GM19035 (cell line): Measurements from ENCODE around the gene TNFRSF18.

Source experiments
- ATAC-seq: cut with Tn5 transposase; IDR thresholded peaks from one replicate; pipeline ENCODE4 v1.9.1; 2021; ENCODE audit not compliant: unreplicated experiment

The TNFRSF18 gene

DNA sequence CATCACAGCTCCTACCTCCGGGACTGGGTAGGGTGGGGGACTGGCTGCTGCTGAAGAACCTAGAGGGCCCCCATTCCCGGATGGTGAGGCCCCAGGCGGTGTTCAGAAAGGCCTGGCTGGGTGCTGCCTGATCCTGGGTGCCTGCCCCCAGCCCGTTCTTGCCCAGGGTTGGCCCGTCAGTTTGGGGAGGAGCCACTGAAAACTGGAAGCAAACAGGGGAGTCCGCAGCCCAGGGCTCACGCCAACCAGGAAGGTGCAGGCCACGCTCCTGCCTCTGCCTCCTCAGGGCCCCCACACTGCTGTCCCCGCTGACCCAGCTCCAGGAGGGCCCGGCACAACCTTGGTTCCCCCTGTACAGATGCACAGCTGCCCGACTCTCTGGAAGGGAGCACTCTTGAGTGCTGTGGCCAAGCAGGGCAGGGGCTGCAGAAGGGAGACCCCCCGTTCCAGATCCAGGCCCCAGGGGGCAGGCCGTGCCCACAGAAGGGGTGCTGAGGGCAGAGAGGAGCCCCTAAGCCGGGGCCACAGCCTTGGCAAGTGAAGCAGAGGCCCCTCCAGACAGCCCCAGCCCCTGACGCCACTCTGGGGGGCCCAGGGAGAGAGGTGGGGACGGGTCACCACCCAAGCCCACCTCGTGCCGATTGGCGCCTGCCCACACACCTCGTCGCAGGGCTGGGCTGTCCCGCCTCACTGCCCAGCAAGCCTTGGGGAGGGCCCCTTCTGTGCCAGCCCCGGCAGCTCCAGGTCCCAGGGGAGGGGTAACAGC, 34.6 kb upstream of the TNFRSF18 start:
- ATAC-seq: no peak

GRCh38 chr1:1240348-1240732, 33.9 kb upstream of the TNFRSF18 start:
- ATAC-seq: no peak

DNA sequence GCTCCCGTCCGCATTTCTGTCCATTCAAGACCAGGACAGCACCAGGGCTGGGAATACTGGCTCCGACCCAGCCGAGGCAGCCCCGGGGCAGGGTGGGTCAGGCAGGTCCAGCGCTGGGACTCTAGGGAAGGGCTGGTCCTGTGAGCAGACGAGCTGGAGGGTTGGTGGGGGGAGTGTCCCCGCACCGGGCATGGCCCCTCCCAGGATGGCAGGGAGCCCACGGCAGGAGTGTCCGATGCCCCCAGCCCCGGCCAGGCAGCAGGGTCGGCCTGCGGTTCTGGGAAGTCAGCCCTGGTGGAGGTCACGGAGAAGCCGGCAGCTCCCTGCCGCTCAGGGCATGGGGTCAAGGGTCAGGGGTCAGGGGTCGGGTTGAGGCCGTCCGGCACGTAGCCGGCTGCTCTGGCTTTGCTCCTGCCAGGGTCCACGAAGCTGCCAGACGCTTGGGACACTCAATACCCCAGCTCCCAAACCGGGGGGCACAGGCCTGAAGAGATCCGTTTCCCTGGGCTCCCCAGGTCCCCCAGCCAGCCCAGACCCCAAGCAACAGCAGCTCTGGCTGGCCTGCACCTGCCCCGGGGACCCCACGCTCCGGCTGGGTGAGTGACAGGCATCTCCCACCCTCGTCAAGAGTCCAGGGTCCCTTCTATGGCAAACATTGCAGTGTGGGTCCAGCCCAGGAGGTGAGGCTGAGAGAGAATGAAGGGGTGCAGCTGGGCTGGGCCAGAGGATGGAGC, 33.4 kb upstream of the TNFRSF18 start:
- no peak for ATAC-seq

GRCh38 chr1:1239227-1239613, 32.8 kb upstream of the TNFRSF18 start:
- ATAC-seq: no peak

DNA sequence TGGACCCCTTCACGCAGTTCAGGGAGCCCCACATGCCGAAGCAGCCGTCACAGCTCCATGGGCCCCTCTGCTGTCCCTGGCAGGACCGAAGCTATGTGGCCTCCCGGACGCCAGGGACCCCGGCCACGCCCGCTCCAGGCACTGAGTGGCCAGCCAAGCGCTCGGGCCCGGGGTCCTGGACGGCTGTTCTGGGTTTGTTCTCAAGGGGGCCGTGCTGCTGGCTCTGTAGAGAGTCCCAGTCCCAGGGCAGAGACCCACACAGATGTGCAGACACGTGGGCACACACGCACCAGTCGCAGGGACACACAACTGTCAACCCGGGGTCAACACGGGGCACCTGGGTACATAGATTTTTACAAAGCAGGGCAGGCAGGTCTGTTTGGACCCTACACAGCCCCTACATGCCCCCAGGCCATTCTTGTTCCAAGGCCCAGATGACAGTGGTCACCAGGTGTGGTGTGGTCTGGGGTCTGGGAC, 32.3 kb upstream of the TNFRSF18 start:
- ATAC-seq: no peak

DNA sequence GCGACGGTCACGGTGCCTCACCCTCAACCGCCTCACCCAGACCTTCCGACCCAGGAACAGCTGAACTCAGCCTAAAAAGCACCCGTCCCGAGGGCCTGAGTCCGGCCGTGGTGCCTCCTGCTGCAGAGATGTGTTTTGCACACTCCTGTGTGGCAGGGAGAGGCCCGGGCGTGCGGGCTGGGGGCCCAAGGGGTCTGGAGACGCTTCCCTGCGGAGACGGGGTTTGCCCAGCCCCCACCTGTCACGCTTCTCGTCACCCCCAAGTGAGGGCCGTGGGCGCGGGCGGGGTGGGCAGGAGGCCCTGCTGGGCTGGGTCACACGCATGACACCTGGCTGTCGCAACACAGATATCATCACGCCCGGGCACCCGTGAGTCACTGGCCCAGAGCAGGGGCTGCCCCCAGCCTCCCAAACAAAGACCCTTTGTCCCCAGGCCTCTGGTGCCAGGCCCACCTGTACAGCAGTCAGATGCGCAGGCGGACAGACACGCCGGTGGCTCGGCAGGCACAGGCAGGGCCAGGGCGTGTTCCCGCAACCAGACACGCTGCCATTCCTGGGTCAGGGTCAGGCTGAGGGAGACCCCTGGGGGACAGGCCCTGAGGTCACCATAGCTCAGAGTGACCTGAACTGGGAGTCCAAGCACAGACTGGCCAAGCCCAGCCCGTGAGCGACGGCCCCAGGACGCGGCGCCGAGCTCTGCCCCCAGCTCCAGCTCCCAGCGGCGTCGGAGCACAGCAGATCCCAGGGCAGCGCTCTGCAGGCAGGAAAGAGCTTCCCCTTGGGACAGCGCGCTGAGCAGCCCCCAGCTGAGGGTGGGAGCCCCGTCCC, 31.7 kb upstream of the TNFRSF18 start:
- no peak for ATAC-seq

DNA sequence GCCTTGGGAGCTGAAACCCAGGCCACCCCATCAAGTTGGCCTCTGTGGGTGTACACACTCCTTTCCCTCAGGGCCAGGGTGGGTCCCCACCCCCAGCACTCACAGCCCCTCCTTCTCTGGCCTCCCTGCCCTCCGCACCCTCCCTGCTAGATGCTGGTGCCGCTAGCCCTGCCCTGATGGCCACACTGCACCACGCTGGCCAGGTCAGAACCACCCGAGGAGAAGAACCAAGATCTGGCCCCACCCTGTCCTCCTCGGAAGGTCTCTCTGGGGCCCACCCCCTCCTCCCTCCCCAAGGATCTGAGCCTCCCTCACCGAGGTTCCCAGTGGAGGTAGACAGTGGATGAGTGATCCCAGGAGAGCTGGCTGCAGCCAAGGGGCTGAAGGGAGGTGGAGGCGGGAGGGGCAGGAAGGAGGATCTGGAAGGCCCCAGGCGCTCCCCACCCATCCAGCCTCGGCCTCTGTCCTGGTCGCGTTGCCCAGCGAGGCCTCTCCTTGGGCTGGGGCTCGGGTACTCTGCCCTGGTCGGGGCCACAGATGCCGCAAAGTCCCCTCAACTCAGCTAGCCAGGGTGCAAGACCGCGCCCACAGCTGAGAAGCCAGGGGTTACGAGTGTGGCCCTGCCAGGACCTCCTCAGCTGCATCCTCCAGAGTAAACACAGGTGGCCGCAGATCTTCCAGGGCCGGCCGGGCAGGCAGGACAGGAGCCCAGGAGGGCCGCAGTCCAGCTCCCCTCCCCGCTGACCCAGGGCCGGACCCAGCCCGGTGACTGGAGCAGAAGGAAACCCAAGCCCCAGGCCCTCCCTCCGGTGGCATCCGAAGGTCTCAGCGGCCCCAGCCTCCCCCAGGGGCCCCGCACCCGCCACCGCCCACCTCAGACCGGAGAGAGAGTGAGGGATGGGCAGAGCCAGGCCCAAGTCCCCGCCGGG, 30.8 kb upstream of the TNFRSF18 start:
- ATAC-seq: no peak

GRCh38 chr1:1236176-1236763, 29.9 kb upstream of the TNFRSF18 start:
- no peak for ATAC-seq

GRCh38 chr1:1235016-1235744, 28.8 kb upstream of the TNFRSF18 start:
- ATAC-seq: no peak

- no peak for ATAC-seq
These were observed 27.9 kb upstream of the TNFRSF18 start for GRCh38 chr1:1234180-1234808.

- no peak for ATAC-seq
These were observed 27.1 kb upstream of the TNFRSF18 start for GRCh38 chr1:1233567-1233892.

GRCh38 chr1:1232796-1233566, 26.6 kb upstream of the TNFRSF18 start:
- no peak for ATAC-seq

DNA sequence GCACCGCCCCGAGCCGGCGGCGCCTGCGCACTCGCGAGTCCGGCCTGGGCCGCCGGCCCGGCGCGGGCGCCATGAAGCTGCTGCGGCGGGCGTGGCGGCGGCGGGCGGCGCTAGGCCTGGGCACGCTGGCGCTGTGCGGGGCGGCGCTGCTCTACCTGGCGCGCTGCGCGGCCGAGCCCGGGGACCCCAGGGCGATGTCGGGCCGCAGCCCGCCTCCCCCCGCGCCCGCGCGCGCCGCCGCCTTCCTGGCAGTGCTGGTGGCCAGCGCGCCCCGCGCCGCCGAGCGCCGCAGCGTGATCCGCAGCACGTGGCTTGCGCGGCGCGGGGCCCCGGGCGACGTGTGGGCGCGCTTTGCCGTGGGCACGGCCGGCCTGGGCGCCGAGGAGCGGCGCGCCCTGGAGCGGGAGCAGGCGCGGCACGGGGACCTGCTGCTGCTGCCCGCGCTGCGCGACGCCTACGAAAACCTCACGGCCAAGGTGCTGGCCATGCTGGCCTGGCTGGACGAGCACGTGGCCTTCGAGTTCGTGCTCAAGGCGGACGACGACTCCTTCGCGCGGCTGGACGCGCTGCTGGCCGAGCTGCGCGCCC, 25.9 kb upstream of the TNFRSF18 start, which contains the start of gene B3GALT6:
Gene B3GALT6, plus strand, starts transcription at position 30 of the 588 bp plus-strand sequence. Its CDS starts 42 bp downstream, at position 72.
- ATAC-seq: no peak

DNA sequence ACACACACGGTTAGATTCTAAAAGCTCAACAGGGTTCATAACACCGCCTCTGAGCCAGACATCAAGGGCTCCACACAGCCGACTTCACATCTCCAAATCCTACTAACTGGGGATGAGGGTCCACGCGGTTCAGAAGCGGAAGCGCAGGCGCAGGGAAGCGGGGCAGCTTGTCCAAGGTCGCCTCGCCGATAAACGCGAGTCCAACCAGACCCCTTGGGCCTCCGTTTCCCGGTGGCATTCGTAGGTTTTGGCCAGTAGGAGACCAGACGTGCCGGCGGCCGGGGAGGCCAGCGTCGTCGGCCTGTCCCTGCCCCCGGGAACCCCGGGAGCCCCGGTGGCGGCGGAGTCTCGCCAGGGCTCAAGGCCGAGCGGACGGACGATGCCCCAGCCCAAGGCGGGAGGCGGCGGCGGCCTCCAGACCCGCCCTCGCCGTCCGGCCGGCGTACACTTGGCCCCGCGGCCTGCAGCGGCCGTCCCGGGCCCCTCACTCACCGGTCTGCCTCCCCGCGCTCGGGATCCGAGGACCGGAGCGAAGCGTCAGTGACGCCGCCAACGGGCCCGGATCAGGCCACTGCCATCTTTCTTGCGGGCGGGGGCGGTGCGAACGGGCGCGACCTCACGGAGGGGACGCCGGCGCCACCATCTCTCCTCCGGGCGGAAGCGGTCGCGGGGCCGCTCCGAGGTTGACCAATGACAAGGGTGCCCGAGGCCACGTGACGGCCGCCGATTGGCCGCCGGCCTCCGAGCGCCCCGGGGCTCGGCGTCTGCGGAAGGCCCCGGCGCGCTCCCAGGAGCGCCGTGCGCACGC, 25.2 kb upstream of the TNFRSF18 start, which contains the start of gene SDF4:
Gene SDF4, minus strand, starts transcription at position 602 of the 808 bp plus-strand sequence. CDS start 3,229 bp downstream, outside the sequence.
- ATAC-seq: peak; percentile 88

DNA sequence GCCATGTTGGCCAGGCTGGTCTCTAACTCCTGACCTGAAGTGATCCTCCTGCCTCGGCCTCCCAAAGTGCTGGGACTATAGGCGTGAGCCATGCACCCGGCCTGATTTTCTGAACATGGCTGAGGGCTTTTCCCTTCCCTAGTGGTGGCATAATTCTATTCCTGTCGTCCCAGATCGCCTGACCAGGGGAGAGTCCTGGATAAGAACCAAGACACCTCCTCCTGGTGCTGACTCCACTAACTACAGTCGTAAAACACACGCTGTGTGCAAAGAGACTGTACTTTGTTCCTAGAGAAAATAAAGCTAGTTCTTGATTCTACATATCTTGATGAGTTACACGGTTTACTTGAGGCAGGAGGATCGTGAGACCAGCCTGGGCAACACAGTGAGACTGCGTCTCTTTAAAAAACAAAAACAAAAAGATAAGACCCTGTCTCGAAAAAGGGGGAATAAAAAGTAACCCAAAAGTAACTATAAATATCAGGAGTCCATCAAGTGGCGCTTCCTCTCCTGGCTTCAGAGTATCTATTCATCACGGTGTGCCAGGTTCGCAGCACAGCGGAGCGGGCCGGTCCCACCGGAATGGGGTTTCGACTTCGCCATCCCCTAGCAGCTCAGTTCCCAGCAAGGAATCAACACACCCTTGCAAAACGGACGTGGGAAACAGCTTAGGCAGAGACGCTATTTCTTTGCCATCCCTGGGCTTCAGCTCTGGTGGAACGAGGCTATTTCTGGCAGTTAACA, 24.4 kb upstream of the TNFRSF18 start:
- no peak for ATAC-seq

DNA sequence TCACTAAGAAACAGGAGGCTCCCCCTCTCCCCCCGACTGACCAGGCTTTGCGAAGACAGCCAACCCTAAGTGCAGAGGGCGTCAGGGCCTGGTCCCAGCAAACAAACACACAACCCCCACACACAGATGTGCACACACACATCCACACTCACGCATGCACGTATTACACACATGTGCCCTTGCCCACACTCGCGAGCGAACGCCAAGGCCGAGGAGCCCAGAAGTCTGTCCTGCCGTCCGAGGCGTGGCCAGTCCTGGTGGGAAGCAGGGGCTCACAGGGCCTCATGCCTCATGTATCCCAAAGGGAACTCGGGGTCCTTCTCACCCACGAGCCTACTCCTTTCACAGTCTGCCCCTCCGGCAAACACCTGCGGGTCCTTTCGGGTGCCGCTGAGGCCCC, 23.4 kb upstream of the TNFRSF18 start:
- ATAC-seq: no peak
